Activated CD8-positive, alpha-beta T cell treated with anti-CD3 and anti-CD28 coated beads for 36 hours (primary cell): ENCODE results near the gene PSAPL1. TPM values are rescaled to one million over a fixed set of nuclear protein-coding genes. Genes with fewer than 3 reads are reported as not detected.

Experiments used
- ATAC-seq: fragments of 200-7000 bp; cut with Tn5 transposase; one replicate; pipeline ENCODE4 v1.10.0; 2021; ENCODE audit warnings: mild to moderate bottlenecking, moderate library complexity
- CTCF ChIA-PET: fragments of 350-600 bp; sonication (Branson Sonifier 250); formaldehyde crosslinking; loops from one replicate; lab custom pipeline; 2021; ENCODE audit warnings: antibody characterized with exemption; lab: Charles Lee
- POLR2A ChIA-PET: fragments of 350-600 bp; sonication (Branson Sonifier 250); formaldehyde crosslinking; loops from one replicate; lab custom pipeline; 2021; ENCODE audit warnings: antibody characterized with exemption; lab: Charles Lee
- DNase-seq: peaks from one replicate; pipeline ENCODE4 v3.0.0-alpha.2; 2020
- H3K27ac Mint-ChIP-seq: one replicate; pipeline ENCODE4 v1.8.0; 2021; ENCODE audit warnings: mild to moderate bottlenecking, mixed read lengths
- H3K27me3 Mint-ChIP-seq: one replicate; pipeline ENCODE4 v1.8.0; 2021; ENCODE audit warnings: mixed read lengths
- H3K36me3 Mint-ChIP-seq: one replicate; pipeline ENCODE4 v1.8.0; 2021; ENCODE audit warnings: low read depth, mixed read lengths
- H3K4me1 Mint-ChIP-seq: one replicate; pipeline ENCODE4 v1.8.0; 2021; ENCODE audit warnings: low read depth, mixed read lengths
- H3K4me3 Mint-ChIP-seq: one replicate; pipeline ENCODE4 v1.8.0; 2021; ENCODE audit warnings: mild to moderate bottlenecking, moderate library complexity, mixed read lengths
- H3K9me3 Mint-ChIP-seq: one replicate; pipeline ENCODE4 v1.8.0; 2021; ENCODE audit warnings: mixed read lengths
- CTCF ChIP-seq: fragments of 200-600 bp; IDR thresholded peaks from one replicate; pipeline ENCODE4 v1.8.0; 2022; ENCODE audit warnings: antibody characterized with exemption, mild to moderate bottlenecking
- intact Hi-C: fragments of 100-400 bp; cut with micrococcal nuclease; formaldehyde crosslinking; loops from one replicate; pipeline ENCODE4 v1.10.0; 2022
- total RNA-seq, 2 experiments: library from RNA; stranded (reverse); gene quantifications; one replicate each; pipeline ENCODE4 v1.2.3, GENCODE V29; 2021

PSAPL1 gene
- total RNA-seq, 2 experiments from 2014 or later: not detected

DNA sequence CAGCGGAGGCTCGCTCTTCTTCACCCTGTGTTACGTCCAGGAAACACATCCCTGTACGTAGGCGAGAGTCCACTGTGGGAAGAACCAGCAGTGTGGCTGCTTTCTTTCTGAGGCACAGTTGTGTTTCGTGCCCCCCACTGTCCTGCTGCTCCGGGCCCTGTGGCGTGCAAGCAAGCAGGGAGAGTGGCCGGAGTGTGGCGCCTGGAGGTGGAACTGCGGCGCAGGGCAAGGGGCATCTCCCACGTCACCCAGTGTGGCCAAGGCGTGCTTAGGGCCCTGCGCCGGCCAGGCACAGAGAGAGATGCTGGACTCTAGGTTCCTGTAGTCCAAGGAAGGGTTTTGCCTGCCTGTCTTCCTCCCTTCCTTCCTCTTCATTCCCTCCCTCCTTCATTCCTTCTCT is 13.3 kb upstream of the PSAPL1 start:
- Mint-ChIP-seq H3K4me1 (no peaks in the 10 kb centered on the region), H3K9me3 (peaks cover 3% of the 10 kb centered on the region), H3K27ac (no peak overlapping the region), H3K27me3 (peaks cover 7% of the 10 kb centered on the region), H3K36me3 (no peaks in the 10 kb centered on the region), H3K4me3 (no peak overlapping the region)
- CTCF ChIA-PET: no interaction called here
- DNase-seq: no peak
- no peak for TF ChIP-seq CTCF
- POLR2A ChIA-PET: no interaction called here
- intact Hi-C loops: no loop called here
- ATAC-seq: no peak

DNA sequence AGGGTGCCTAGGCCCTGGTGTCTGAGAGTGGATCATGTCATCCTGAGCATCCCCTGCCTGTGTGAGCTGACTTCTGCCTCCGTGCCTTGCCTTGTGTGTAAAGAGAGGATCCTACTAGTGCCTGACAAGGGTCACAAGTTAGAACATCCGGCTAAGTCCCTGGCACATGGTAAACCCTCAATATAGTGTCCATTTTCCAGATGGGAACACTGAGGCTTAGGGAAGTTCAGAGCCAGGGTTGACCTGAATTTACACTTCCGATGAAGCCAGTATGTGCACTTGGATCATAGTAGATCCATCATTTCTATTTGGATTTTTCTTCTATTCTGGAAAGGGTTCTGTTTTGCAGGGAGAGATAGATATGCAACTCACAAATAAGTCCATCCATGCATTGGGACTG is 12.5 kb upstream of the PSAPL1 start:
- H3K4me3 Mint-ChIP-seq: no peak overlapping the region
- TF ChIP-seq CTCF: no peak
- ChIA-PET CTCF (no interaction called here), POLR2A (no interaction called here)
- H3K36me3 Mint-ChIP-seq: no peaks in the 10 kb centered on the region
- peaks cover 11% of the 10 kb centered on the region for H3K27me3 Mint-ChIP-seq
- H3K4me1 Mint-ChIP-seq: no peaks in the 10 kb centered on the region
- DNase-seq (no peak), ATAC-seq (no peak)
- peaks cover 3% of the 10 kb centered on the region for H3K9me3 Mint-ChIP-seq
- intact Hi-C loops: no loop called here
- no peak overlapping the region for H3K27ac Mint-ChIP-seq

DNA sequence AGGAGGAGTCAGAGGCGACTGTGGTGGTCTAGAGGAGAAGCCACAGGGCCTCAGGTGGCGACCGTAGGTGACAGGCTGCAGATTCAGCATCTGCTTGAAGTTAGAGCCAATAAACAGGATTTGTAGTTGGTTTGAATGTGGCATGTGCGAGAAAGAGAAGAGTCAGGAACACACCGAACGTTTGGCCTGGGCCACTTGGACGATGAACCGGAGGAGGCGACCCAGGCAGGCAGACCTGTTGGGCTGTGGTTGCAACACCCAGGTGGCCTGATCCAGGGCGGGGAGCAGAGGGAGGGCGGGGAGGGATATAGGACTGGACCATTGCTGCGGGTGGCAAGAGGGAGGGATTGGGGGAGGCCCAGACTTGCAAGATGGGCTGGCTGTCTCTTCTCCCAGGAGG is 10.0 kb upstream of the PSAPL1 start:
- intact Hi-C loops: no loop called here
- Mint-ChIP-seq H3K9me3 (peaks cover 3% of the 10 kb centered on the region), H3K27ac (no peak overlapping the region), H3K4me1 (no peaks in the 10 kb centered on the region), H3K4me3 (no peak overlapping the region), H3K36me3 (no peaks in the 10 kb centered on the region), H3K27me3 (peaks cover 11% of the 10 kb centered on the region)
- ATAC-seq (no peak), DNase-seq (no peak)
- ChIA-PET CTCF (no interaction called here), POLR2A (no interaction called here)
- TF ChIP-seq CTCF: no peak

GRCh38 chr4:7444314-7444713 is 9.6 kb upstream of the PSAPL1 start:
- POLR2A ChIA-PET: no interaction called here
- Mint-ChIP-seq H3K4me1 (no peaks in the 10 kb centered on the region), H3K4me3 (no peak overlapping the region), H3K27ac (no peak overlapping the region), H3K9me3 (peaks cover under 1% of the 10 kb centered on the region), H3K27me3 (peaks cover 11% of the 10 kb centered on the region), H3K36me3 (no peaks in the 10 kb centered on the region)
- CTCF ChIA-PET: no interaction called here
- no peak for DNase-seq
- no peak for ATAC-seq
- intact Hi-C loops: no loop called here
- no peak for TF ChIP-seq CTCF

GRCh38 chr4:7442574-7443162 is 7.9 kb upstream of the PSAPL1 start:
- no peak for TF ChIP-seq CTCF
- H3K9me3 Mint-ChIP-seq: no peaks in the 10 kb centered on the region
- no peak for ATAC-seq
- no peak overlapping the region for H3K27ac Mint-ChIP-seq
- DNase-seq: no peak
- no peaks in the 10 kb centered on the region for H3K4me1 Mint-ChIP-seq
- ChIA-PET CTCF (no interaction called here), POLR2A (no interaction called here)
- peaks cover 11% of the 10 kb centered on the region for H3K27me3 Mint-ChIP-seq
- intact Hi-C loops: no loop called here
- H3K36me3 Mint-ChIP-seq: no peaks in the 10 kb centered on the region
- no peak overlapping the region for H3K4me3 Mint-ChIP-seq
